ENCODE data around the gene USP21. TPM values are rescaled to one million over a fixed set of nuclear protein-coding genes. Genes with fewer than 3 reads are reported as not detected.

The USP21 gene
- total and polyA plus RNA-seq, 2 of the 8 experiments (the other 6 are each of a cell fraction or from before 2014, with no cell fraction given): 23.9 to 36.3 TPM

- peak; percentile 31 to 66 (median 41); a peak in 3 of 4 replicates for TF ChIP-seq CTCF (IDR thresholded peaks at IDR 0.05; ENCODE audit: control extremely low read depth in 1 of 3, insufficient read depth in 1 of 3, low read depth in 1 of 3, low read length in 3 of 3)
- peak; percentile 64; the same call in 1 of the 2 replicates for TF ChIP-seq TEAD4 (IDR thresholded peaks at IDR 0.05; ENCODE audit: low read depth, low read length)
Observed at GRCh38 chr1:161119092-161119903, 40.0 kb upstream of the USP21 start (continued).
